NCI-H1092 (cell line): ENCODE data around the gene HMCN1.

ENCODE experiments used
- DNase-seq: peaks from one replicate; lab custom pipeline; 2025; lab: John Stamatoyannopoulos, UW

Gene HMCN1

GRCh38 chr1:185912504-185912903 is 178.3 kb downstream of the HMCN1 start:
- DNase-seq, result no peak

GRCh38 chr1:185914089-185914488 is 179.9 kb downstream of the HMCN1 start:
- no peak for DNase-seq

- DNase-seq, result no peak
Measured at GRCh38 chr1:185916861-185917260, 182.7 kb downstream of the HMCN1 start.

GRCh38 chr1:185917646-185918045 is 183.5 kb downstream of the HMCN1 start:
- no peak for DNase-seq

- DNase-seq, result no peak
Measured at GRCh38 chr1:185920602-185921001, 186.4 kb downstream of the HMCN1 start.

GRCh38 chr1:185921636-185922035 is 187.4 kb downstream of the HMCN1 start:
- no peak for DNase-seq

- no peak for DNase-seq
Measured at GRCh38 chr1:185926588-185926987, 192.4 kb downstream of the HMCN1 start.

- DNase-seq, result no peak
Measured at GRCh38 chr1:185929776-185930175, 195.6 kb downstream of the HMCN1 start.

- no peak for DNase-seq
Measured at GRCh38 chr1:185931438-185931837, 197.2 kb downstream of the HMCN1 start.

- no peak for DNase-seq
Measured at GRCh38 chr1:185933580-185933979, 199.4 kb downstream of the HMCN1 start.

- no peak for DNase-seq
Measured at GRCh38 chr1:185934476-185935189, 200.4 kb downstream of the HMCN1 start.

- no peak for DNase-seq
Measured at GRCh38 chr1:185935360-185935759, 201.2 kb downstream of the HMCN1 start.

- DNase-seq, result peak; percentile 27
Measured at GRCh38 chr1:185936641-185937040, 202.4 kb downstream of the HMCN1 start.

- no peak for DNase-seq
Measured at GRCh38 chr1:185938396-185938795, 204.2 kb downstream of the HMCN1 start.

GRCh38 chr1:185939142-185939541 is 205.0 kb downstream of the HMCN1 start:
- DNase-seq, result no peak

- no peak for DNase-seq
Measured at GRCh38 chr1:185942961-185943360, 208.8 kb downstream of the HMCN1 start.

- no peak for DNase-seq
Measured at GRCh38 chr1:185956881-185957280, 222.7 kb downstream of the HMCN1 start.

- no peak for DNase-seq
Measured at GRCh38 chr1:185957441-185958363, 223.5 kb downstream of the HMCN1 start.

- DNase-seq, result no peak
Measured at GRCh38 chr1:185960422-185961321, 226.5 kb downstream of the HMCN1 start.

- no peak for DNase-seq
Measured at GRCh38 chr1:185961664-185962063, 227.5 kb downstream of the HMCN1 start.

GRCh38 chr1:185964946-185965345 is 230.8 kb downstream of the HMCN1 start:
- no peak for DNase-seq

- no peak for DNase-seq
Measured at GRCh38 chr1:185965870-185966269, 231.7 kb downstream of the HMCN1 start.
